HG02943 (cell line): ENCODE results near the gene NOTUM.

Experiments
- ATAC-seq: cut with Tn5 transposase; IDR thresholded peaks from one replicate; pipeline ENCODE4 v1.9.1; 2021; ENCODE audit warnings: mild to moderate bottlenecking, low read depth, moderate library complexity; ENCODE audit not compliant: unreplicated experiment

The NOTUM gene

DNA sequence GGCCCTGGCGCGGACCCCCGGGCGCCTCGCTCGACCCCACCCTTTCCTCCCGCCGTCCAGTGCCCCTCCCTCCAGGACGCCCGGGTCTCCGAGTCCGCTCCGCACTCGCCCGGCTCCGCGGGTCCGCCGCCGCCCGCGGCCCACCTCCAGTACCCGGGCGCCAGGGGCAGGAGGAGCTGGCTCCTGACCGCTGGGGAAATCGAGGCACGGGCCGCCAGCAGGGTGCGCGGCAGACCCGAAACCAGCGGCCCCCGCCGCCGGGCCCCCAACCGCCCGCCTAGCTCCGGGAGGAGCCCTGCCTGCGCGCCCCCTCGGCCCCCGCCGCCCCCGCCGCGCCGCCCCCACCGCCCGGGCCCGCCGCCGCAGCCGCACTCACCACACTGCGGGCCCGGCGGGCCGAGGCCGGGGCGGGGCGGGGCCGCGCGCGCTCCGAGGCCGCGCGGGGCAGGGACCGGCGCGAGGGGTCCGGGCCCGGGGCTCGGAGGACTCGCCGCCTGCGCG, 33.8 kb downstream of the NOTUM start:
- ATAC-seq, result no peak

DNA sequence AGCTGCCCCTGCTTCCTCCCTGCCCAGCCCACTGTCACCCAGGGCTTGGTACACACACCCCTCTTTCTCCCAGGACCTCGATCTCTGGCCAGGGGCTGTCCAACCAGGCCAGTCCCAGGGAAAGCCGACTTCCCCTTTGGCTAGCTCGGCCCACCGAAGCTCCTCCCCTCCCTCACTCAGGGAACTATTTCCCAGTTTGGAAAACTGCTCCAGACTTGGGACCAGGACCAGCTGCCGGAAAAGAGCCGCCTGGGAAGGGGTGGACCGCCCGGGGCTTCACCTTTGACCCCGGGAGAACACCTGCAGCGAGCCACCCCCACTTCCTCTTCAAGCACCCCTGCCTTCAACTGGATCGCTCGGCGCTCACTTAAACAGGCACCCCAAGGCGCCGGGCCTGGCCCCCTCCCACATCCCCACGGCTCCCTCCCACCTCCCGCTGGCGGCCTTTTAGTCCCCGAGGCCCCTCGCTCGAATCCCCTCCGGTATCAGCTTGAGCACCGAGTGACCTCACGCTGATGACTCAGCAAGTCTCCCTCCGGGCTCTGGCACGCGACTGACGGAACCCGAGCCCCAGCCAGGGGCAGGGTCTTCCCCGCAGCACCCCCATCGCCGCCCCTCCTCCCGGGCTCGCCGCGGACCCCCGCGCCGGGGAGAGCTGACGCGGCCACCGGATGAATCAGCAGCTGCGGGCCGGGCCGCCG, 34.4 kb downstream of the NOTUM start:
- no peak for ATAC-seq

GRCh38 chr17:81925860-81926450, 35.0 kb downstream of the NOTUM start:
- no peak for ATAC-seq

DNA sequence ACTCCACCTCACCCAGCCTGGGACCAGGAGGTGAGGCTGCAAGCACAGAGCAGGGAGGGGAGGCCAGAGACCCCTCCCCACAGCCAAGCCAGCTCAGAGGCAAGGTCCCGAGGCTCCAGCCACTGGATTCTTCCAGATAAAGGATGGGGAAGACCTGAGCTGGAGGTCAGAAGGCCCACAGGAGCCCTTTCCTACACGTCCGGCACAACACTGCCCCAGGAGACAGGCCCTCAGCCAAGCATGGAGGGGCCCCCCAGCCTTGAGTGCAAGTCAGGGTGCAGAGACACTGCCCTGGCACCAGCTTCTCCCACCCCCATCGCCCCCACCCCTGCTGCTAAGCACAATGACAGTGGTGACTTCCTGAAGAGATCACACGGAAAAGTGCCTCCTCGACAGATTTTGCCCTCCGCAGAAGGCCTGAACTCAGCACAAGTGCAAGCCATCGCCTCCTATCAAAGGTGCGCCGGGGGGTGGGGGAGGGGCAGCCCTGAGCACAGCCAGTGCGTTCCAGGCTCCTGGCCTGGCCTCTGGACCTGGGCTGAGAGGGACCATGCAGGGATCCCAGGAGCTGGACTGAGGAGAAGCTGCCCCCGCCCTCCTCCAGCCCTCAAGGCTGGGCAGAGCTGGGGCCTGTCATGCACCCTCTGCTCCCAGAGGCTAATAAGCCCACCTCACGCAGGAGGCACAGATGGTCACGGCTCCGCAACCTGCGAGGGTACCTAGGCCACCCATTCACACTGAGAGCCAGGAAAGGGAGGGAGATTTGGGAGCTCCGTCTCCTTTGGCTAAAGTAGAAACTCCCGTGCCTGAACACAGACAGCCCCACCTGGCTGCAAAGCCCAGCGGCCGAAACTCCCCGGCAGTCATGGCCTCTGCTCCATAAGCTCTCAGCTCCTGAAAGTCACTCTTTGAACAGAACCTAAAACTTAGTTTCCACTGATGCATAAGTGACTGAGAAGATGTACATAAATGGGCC, 36.1 kb downstream of the NOTUM start:
- no peak for ATAC-seq

GRCh38 chr17:81923302-81924260, 37.4 kb downstream of the NOTUM start:
- ATAC-seq, result no peak

GRCh38 chr17:81922566-81923301, 38.3 kb downstream of the NOTUM start:
- ATAC-seq, result no peak

GRCh38 chr17:81921996-81922565, 38.9 kb downstream of the NOTUM start:
- ATAC-seq, result no peak

DNA sequence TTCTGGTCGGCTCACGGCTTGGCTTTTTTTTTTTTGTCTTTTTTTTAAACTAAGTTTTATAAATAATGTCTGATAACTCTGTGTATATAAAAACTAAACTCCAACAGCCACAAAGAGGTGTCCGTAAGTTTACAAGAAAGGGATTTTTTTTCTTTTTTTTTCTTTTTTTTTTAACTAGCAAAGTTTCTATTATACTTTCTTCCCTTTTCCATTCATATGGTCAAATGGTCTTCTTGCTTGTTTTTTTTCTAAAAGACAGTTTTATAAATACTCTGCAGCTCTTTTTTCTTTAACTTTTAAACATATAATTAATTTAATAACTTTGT, 39.5 kb downstream of the NOTUM start:
- ATAC-seq, result no peak

GRCh38 chr17:81920612-81921536, 40.1 kb downstream of the NOTUM start:
- no peak for ATAC-seq

DNA sequence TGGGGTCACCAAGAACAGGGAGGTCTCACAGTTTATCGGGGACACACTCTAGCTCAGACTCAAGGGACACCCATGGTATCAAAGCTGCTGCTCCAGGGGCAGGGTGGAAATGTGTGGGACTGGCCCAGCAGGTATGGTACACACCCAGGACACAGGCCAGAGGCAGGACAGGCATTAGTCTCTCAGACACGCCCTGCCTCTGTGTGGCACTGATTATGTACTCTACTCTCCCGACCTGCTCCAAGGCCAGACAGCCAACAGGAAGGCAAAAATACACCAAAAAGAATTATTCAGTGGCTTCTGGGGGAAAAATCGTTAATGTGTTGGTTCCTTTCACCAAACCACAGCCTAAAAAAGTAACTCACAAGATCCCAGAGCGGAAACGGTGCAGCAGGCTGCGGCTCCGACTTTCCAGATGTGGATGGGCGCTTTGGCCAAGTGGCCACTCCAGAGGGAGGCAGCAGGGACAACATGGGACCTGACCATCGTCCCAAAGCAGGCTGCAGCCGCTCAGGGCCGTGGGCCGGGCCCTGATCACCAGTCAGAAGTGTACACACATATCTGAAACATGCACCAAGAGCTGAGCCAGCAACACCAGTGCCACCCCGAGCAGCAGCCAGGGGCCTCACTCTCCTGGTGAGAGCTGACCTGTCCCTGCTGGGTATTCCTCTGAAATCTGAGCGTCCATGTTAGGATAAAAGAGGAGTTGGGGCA, 42.0 kb downstream of the NOTUM start:
- ATAC-seq, result no peak

DNA sequence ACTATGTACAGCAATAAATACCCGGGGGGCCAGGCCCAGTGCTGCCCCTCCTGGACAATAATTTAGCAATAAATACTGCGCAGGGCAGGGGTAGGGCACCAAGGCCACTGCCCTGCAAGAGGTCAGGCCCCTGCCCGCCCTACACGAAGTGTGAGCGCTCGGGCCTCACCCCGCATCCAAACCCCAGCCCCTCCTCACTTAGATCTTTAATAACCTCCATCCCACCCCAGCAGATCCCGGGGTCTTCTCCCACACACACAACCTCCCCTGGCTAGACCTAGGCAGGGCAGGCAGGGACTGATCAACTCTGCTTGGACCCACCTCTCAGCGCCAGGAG, 42.7 kb downstream of the NOTUM start:
- peak; percentile 18 for ATAC-seq

DNA sequence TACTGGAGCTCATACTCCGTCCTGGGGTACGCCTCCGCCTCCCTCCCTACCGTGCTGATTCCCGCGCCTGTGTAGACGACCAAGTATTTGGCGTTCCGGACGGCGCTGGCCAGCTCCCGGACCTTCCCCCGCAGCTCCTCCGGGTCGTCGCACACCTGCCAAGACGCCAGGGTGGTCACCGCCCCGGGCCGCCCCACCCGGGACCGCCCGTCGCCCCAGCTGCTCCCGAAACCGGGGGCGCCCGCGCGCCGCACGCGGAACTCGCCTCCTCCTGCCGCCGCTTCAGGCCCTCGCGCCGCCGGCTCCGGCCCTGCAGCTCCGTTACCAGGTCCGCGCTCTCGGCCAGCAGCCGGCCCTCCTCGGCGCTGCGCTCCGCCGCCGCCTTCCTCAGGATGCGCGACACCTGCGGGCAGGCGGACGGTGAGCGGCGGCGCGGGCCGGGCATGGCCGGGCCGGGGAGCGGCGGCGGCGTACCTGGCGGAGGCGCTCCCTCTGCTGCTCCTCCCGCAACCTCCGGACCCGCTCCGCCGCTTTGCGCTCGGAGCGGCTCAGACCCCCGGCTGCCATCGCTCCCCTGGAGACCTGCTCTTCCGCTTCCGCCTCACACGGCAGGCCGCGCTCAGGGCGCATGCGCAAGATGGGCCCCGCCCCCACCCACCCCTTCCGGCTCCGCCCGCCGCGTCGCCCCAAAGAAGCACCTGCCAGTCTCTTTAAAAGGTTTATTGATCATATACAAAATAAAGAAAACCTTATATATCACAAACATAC, 43.2 kb downstream of the NOTUM start, which contains the start of gene SIRT7:
Gene SIRT7, minus strand, starts transcription at position 612 of the 768 bp plus-strand sequence. Its CDS starts 45 bp downstream, at position 567.
- ATAC-seq, result peak; percentile 53

DNA sequence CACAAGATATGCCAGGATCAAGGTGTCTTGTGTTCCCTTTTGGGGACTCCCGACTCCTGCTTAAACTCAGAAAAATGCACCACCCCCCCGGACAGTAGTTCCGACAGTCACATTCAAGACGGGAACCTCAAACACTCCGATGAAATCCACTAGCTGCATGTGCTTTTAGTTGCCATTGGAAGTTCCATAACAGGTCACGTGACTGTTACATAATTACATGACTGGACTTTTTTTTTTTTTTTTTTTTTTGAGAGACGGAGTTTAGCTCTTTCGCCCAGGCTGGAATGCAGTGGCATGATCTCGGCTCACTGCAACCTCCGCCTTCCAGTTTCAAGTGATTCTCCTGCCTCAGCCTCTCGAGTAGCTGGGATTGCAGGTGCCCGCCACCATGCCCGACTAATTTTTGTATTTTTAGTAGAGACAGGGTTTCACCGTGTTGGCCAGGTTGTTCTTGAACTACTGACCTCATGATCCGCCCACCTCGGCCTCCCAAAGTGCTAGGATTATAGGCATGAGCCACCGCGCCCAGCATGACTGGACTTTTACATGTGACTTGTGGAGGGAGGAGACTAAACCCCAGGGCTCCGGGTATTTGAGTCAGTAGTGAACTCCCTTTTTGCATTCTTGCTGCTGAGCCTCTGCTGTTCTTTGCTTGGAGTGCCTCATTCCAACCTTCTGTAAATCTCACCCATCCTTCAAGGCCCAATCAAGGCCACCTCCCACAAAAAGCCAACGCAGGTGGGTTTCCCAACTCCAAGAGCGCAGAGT, 44.6 kb downstream of the NOTUM start:
- ATAC-seq, result no peak

DNA sequence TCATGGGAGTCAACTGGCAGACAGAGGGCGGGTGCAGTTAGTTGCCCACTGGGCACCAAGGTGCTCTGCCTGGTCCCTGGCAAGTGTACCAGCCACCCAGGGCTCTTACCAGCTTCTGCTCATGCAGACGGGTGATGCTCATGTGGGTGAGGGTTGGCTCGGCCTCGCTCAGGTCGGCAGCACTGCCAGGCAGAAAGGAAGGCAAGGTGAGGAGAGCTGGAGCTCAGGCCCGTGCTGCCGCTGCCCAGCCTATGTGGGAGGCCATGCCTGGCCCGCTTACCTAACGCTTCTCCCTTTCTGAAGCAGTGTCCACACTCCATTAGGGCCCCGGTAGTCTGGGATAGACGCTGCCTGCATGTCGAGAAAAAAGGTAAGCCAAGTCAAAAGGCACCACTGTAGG, 45.7 kb downstream of the NOTUM start:
- no peak for ATAC-seq

- no peak for ATAC-seq
These were observed 46.7 kb downstream of the NOTUM start for GRCh38 chr17:81914103-81914850.
